Memory B cell (primary cell): ENCODE measurements around the gene CUL3.
"Not testable (repeated sequence)": the region's sequence is repeated elsewhere in the genome, so short reads cannot be mapped to it uniquely, and the experiment has no call there.

ENCODE experiments used
- ATAC-seq: fragments of 150-1000 bp; cut with Tn5 transposase; 2 replicates; pipeline ENCODE4 v1.10.0; 2021; ENCODE audit warnings: low read depth, mild to moderate bottlenecking, moderate library complexity
- DNase-seq, 2 donors: peaks; one replicate each; pipeline ENCODE4 v3.0.0; 2022; ENCODE audit warnings: low spot score in 2 of 2
- H3K27ac Mint-ChIP-seq: one replicate; pipeline ENCODE4 v1.8.0; 2022; ENCODE audit warnings: mild to moderate bottlenecking, moderate library complexity, mixed read lengths
- H3K27me3 Mint-ChIP-seq: one replicate; pipeline ENCODE4 v1.8.0; 2022; ENCODE audit warnings: mixed read lengths
- H3K36me3 Mint-ChIP-seq: one replicate; pipeline ENCODE4 v1.8.0; 2022; ENCODE audit warnings: mild to moderate bottlenecking, mixed read lengths
- H3K4me1 Mint-ChIP-seq: one replicate; pipeline ENCODE4 v1.8.0; 2022; ENCODE audit warnings: mixed read lengths
- H3K4me3 Mint-ChIP-seq: one replicate; pipeline ENCODE4 v1.8.0; 2022; ENCODE audit warnings: mild to moderate bottlenecking, moderate library complexity, mixed read lengths
- H3K9me3 Mint-ChIP-seq: one replicate; pipeline ENCODE4 v1.8.0; 2022; ENCODE audit warnings: mixed read lengths

Gene CUL3

GRCh38 chr2:224585211-224586088 is at the start of gene CUL3:
TSS of gene CUL3 (minus strand) at chr2:224585363. CDS start at chr2:224585009, 354 bp downstream.
- Mint-ChIP-seq H3K27me3 (no peaks in the 10 kb centered on the region), H3K27ac (peak within 1 kb of the TSS; percentile 95), H3K36me3 (peaks cover 4% of the 10 kb centered on the region), H3K4me3 (peak within 1 kb of the TSS; percentile 98), H3K9me3 (no peaks in the 10 kb centered on the region), H3K4me1 (peaks cover 16% of the 10 kb centered on the region)
- peak; percentile 98 to 99 for DNase-seq
- peak; percentile 79 for ATAC-seq

DNA sequence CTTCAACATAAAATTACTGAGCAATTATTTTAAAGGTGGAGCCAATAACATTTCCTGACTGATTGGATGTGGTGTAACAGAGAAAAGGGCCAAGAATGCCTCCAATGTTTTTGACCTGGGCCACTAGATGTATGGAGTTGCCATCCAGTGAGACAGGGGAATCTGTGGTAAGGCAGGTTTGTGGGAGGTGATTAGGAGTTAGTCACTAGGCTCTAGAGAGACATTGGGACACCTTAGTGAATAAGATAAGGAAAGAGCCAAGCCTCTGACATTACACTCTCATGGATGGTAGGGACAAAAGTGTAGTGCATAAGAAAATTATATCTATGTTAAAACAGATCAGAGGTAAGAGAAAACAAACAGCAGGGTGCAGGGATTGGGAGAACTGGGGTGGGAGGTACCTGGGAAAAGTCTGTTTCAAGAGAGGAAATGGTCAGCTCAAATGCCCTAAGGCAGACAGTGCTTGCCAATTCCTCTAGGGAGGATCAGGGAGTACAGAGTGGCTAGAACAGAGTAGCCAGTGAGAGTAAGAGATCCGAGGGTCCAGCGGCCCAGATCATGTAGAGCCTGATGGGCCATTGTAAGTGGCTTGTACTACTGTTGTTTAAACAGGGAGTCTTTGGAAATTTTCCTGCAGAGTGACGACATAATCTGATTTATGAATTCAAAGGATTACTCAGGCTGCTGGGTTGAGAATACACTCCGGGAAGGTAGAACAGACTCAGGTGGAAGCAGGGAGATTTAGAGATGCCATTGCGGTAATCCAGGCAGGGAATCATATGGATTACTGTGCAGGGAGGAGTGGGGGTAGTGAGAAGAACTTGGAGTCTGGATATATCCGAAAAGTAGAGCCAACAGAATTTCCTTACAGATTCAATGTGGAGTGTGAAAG is 45.7 kb upstream of the CUL3 start:
- Mint-ChIP-seq H3K4me1 (no peaks in the 10 kb centered on the region), H3K27ac (no peak overlapping the region), H3K9me3 (peaks cover under 1% of the 10 kb centered on the region), H3K4me3 (no peak overlapping the region), H3K27me3 (no peaks in the 10 kb centered on the region), H3K36me3 (no peaks in the 10 kb centered on the region)
- ATAC-seq (no peak), DNase-seq (no peak)

GRCh38 chr2:224628416-224628815 is 43.3 kb upstream of the CUL3 start:
- no peaks in the 10 kb centered on the region for H3K4me1 Mint-ChIP-seq
- H3K9me3 Mint-ChIP-seq, result no peaks in the 10 kb centered on the region
- H3K4me3 Mint-ChIP-seq, result no peak overlapping the region
- ATAC-seq, result no peak
- DNase-seq, result no peak
- H3K36me3 Mint-ChIP-seq, result no peaks in the 10 kb centered on the region
- no peaks in the 10 kb centered on the region for H3K27me3 Mint-ChIP-seq
- no peak overlapping the region for H3K27ac Mint-ChIP-seq

DNA sequence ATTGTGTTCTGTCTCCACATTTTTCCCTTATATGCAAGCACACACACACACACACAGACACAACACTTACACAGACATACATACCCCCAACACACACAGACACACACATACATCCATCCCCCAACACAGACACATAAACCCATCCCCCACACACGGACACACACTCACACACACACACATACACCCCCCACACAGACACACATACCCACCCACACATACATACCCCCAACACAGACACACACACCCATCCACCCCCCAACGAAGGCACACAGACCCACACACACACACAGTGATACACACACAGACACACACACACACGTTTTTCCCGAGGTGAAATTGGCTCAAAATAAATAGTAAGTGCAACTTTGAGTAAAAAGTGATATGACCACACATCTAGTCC is 41.6 kb upstream of the CUL3 start:
- Mint-ChIP-seq H3K27me3 (no peaks in the 10 kb centered on the region), H3K36me3 (no peaks in the 10 kb centered on the region), H3K4me1 (no peaks in the 10 kb centered on the region), H3K27ac (no peak overlapping the region), H3K9me3 (no peaks in the 10 kb centered on the region), H3K4me3 (no peak overlapping the region)
- no peak for ATAC-seq
- DNase-seq, result no peak

DNA sequence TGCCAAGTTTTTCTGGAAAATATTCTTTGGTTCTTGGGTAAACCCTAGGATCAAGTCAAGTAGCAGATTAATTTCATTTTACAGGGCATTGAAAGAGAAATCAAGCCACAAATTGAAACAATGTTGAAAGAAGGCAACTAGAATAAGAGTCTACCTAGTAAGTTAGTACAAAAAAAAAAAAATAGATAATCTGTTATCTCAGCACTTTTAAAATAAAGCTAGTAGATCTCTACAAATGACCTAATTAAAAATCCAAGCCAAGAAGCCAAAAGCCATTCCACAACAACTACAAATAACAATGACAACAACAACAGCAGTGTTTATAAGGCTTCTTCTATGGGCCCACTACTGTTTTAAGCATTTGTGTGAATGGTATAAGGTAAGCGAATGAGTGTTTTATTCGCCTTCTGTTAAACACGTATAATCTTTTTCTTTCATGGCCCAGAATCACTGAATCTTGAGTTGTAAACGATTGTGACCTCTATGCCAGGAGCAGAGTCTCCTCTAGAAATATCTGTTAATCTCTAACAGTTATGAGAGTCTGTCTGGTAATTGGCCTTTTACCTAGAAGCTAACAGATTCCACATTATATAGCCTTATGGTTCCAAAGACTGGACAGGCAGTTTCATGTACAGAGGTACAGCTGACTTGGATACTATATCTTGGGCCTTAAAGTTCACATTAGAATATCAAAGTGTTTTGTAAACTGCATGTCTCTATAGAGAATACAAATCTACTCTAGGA is 28.6 kb upstream of the CUL3 start:
- Mint-ChIP-seq H3K4me3 (no peak overlapping the region), H3K36me3 (peaks cover 3% of the 10 kb centered on the region), H3K27ac (no peak overlapping the region), H3K27me3 (peaks cover 2% of the 10 kb centered on the region), H3K4me1 (no peaks in the 10 kb centered on the region), H3K9me3 (peaks cover 2% of the 10 kb centered on the region)
- ATAC-seq, result no peak
- no peak for DNase-seq

- ATAC-seq, result no peak
- Mint-ChIP-seq H3K27me3 (peaks cover 2% of the 10 kb centered on the region), H3K27ac (no peak overlapping the region), H3K9me3 (no peaks in the 10 kb centered on the region), H3K36me3 (no peaks in the 10 kb centered on the region), H3K4me1 (no peaks in the 10 kb centered on the region), H3K4me3 (no peak overlapping the region)
- no peak for DNase-seq
Measured at GRCh38 chr2:224612578-224612977, 27.4 kb upstream of the CUL3 start.

- Mint-ChIP-seq H3K27me3 (peaks cover 2% of the 10 kb centered on the region), H3K4me1 (no peaks in the 10 kb centered on the region), H3K9me3 (no peaks in the 10 kb centered on the region), H3K36me3 (no peaks in the 10 kb centered on the region), H3K4me3 (no peak overlapping the region), H3K27ac (no peak overlapping the region)
- no peak for DNase-seq
- peak; percentile 59 for ATAC-seq
Measured at GRCh38 chr2:224611938-224612337, 26.8 kb upstream of the CUL3 start.

GRCh38 chr2:224608104-224608503 is 22.9 kb upstream of the CUL3 start:
- H3K4me3 Mint-ChIP-seq, result no peak overlapping the region
- no peaks in the 10 kb centered on the region for H3K27me3 Mint-ChIP-seq
- no peaks in the 10 kb centered on the region for H3K36me3 Mint-ChIP-seq
- ATAC-seq (no peak), DNase-seq (no peak)
- no peak overlapping the region for H3K27ac Mint-ChIP-seq
- H3K4me1 Mint-ChIP-seq, result no peaks in the 10 kb centered on the region
- H3K9me3 Mint-ChIP-seq, result no peaks in the 10 kb centered on the region

DNA sequence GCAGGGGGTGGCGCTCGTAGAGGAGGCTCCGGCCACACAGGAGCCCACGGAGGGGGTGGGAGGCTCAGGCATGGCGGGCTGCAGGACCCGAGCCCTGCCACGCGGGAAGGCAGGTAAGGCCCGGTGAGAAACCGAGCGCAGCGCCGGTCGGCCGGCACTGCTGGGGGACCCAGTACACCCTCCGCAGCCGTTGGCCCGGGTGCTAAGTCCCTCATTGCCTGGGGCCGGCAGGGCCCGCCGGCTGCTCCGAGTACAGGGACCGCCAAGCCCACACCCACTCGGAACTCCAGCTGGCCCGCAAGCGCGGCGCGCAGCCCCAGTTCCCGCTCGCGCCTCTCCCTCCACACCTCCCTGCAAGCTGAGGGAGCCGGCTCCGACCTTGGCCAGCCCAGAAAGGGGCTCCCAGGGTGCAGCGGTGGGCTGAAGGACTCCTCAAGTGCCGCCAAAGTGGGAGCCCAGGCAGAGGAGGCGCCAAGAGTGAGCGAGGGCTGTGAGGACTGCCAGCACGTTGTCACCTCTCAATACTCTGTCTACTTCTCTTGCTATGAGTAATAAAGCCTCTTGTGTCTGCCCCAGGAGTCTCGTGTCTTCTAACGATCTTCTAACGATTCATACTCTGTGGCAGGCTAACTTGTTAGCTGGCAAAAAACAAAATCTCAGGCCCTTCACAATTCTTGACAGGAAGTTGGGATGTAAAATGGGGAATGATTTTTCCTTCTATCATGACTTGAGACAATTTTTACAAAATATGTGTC is 18.8 kb upstream of the CUL3 start:
- DNase-seq, H3K9me3 Mint-ChIP-seq, H3K36me3 Mint-ChIP-seq, H3K27ac Mint-ChIP-seq, H3K27me3 Mint-ChIP-seq, H3K4me3 Mint-ChIP-seq, H3K4me1 Mint-ChIP-seq, ATAC-seq: not testable (repeated sequence)

GRCh38 chr2:224602778-224603375 is 17.7 kb upstream of the CUL3 start:
- H3K9me3 Mint-ChIP-seq, DNase-seq, H3K36me3 Mint-ChIP-seq, ATAC-seq, H3K4me1 Mint-ChIP-seq, H3K27ac Mint-ChIP-seq, H3K27me3 Mint-ChIP-seq: not testable (repeated sequence)
- H3K4me3 Mint-ChIP-seq, result peak overlapping the region; percentile 89

DNA sequence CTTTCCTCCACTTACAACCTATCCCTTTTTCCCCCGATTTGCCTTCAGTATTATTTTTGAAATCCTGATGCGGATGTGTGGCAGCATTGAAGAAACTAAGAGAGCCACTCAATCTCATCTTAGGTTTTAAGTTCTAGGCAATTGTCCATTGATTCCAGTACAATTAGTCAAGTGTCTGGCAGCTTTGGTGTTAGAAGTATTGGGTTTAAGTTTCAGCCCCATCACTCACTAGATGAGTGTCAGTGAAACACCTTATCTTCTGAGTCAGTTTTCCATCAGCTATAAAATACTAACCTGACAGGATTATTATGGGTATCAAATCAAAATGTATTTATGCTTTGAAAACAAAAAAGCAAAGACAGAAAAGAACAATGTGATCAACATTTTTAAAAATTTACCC is 16.8 kb upstream of the CUL3 start:
- Mint-ChIP-seq H3K27ac (no peak overlapping the region), H3K36me3 (no peaks in the 10 kb centered on the region), H3K4me3 (no peak overlapping the region), H3K4me1 (peaks cover 11% of the 10 kb centered on the region), H3K9me3 (no peaks in the 10 kb centered on the region), H3K27me3 (no peaks in the 10 kb centered on the region)
- ATAC-seq (no peak), DNase-seq (no peak)

GRCh38 chr2:224598678-224599077 is 13.5 kb upstream of the CUL3 start:
- Mint-ChIP-seq H3K9me3 (no peaks in the 10 kb centered on the region), H3K27ac (no peak overlapping the region), H3K4me1 (peaks cover 23% of the 10 kb centered on the region), H3K27me3 (no peaks in the 10 kb centered on the region), H3K36me3 (no peaks in the 10 kb centered on the region), H3K4me3 (no peak overlapping the region)
- DNase-seq (no peak), ATAC-seq (no peak)

DNA sequence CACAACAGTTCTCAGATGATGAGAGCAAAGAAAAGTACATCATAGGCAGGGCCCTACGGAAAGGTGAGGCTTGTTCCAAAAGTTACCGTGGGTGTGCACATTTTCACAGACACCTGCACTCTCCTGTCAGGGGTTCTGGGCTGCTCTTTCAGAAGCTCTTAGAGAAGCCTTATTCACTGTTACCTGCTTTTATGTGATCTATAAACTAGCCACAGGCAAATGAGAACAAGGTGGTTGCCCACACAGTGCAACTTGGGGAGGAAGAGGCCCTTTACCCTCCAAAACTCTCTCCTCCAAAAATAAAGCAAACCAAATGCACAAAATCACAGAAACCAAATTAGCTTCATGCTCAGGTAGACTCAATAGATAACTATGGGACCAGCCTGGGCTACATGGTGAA is 11.1 kb upstream of the CUL3 start:
- Mint-ChIP-seq H3K27me3 (no peaks in the 10 kb centered on the region), H3K4me1 (peaks cover 14% of the 10 kb centered on the region), H3K4me3 (no peak overlapping the region), H3K27ac (no peak overlapping the region), H3K9me3 (peaks cover 1% of the 10 kb centered on the region), H3K36me3 (peaks cover 2% of the 10 kb centered on the region)
- no peak for DNase-seq
- peak; percentile 58 for ATAC-seq
